Measurements from ENCODE around the gene MLX.

Gene MLX

GRCh38 chr17:42566883-42567573 is at the start of gene MLX:
Gene MLX, plus strand, starts transcription at chr17:42567100. Its CDS starts 25 bp downstream, at chr17:42567125.
- peak; percentile 94 for DNase-seq

- peak; percentile 90 for DNase-seq
These were observed 49.4 kb upstream of the MLX start for GRCh38 chr17:42517516-42517915.

DNA sequence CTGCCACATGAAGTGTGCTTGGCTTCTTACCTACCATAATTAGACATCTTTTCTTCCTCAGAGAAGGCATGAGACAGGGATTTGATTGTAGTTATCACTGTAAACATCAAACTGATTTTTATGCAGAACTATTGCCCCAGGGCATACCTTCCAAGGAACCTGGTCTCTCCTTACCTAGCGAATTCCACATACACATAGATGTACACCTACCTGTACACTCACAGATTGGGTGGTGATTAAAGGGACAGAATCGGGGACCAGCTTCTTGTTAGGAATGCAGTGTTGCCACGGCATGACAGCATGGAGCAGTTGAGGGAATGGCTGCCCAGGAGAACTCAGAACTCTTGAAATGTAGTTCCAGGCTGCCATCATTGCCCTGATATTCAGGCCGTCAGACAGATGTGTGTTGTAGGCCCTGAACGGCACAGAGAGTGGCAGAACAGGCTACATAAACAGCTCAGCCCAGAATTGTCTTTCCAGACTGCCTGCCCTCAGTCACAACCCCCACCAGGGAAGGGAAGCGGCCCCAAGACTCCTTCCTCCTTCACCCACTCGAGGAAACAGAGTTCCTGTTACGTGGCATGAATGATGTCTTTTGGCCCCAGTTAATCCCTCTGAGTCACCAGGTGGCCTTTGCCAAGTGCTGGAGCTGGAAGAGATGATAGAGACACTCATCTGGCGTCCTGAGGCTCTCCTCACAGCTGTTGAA is 48.7 kb upstream of the MLX start:
- DNase-seq = no peak

DNA sequence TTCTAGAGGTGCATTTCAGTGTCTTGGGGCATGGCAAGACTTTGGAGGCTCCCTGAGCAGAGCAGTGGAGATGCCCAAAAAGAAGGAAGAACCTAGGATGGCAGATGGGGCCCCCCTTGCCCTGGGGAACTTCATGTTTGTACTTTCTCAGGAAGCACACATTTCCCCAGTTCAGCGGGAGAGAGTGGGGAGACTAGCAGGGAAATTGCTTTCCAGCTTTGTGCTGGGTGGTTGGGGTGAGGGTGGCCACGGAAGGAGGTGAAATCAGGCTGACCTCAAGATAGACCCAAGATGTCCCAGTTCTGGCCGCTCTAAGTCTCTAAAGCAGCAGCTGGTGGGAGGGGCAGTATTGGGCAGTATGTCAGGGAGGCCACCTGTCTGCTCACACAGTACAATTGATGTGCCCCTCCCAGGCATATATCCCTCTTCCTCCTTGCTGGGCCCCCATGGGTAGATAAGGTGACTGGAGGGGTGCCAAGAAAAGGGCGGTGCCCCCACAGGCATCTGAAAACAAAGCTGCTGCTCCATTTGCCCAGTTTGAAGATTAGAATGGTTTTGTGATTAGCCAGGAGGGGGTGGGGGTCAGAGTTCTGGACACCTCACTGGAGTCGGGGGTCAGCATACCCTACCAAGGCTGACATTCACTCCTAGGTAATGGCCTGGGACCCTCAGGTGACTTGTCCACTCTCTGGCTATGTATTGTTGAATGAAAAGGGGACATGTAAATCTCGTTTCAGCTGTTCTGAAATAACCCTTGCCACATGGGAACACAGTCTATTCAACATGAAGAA is 48.0 kb upstream of the MLX start:
- no peak for DNase-seq

GRCh38 chr17:42519546-42520491 is 47.1 kb upstream of the MLX start:
- DNase-seq = no peak

DNA sequence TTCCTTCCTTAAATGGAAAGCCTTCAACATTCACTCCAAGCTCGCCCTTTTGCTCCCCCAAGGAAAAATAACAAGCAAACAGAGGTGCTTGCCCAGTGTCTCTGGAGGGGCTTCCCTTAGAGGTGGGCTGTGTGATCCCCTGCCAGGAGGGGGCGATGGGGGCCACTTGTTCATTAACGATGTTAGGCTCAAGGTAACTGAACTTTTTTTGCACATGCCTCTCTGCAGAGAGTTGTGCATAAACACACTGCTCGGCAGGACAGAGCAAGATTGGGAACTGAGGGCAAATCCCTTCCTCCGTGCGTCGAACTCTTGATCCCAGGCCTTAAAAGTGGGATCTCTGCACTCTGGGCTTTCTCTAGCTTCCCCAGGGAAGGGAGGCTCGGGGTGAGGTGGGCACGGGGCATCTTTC is 46.4 kb upstream of the MLX start:
- peak; percentile 46 for DNase-seq

GRCh38 chr17:42521036-42521435 is 45.9 kb upstream of the MLX start:
- no peak for DNase-seq

GRCh38 chr17:42521666-42522262 is 45.1 kb upstream of the MLX start:
- no peak for DNase-seq

- DNase-seq = no peak
These were observed 44.6 kb upstream of the MLX start for GRCh38 chr17:42522263-42522790.

- no peak for DNase-seq
These were observed 44.1 kb upstream of the MLX start for GRCh38 chr17:42522798-42523278.

DNA sequence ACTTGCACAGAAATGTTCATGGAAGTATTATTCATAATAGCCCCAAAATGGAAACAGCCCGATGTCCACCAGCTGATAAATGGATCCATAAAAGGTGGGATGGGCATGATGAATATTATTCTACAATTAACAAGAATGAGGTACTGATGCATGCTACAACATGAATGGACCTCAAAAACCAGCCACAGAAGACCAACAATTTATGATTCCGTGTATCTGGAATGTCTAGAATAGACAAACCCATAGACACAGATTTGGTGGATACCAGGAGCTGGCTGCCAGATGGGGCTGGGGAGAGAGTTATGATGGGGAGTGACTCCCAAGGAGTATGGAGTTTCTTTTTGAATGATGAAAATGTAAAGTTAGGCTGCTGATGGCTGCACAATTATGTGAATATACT is 41.7 kb upstream of the MLX start:
- no peak for DNase-seq

DNA sequence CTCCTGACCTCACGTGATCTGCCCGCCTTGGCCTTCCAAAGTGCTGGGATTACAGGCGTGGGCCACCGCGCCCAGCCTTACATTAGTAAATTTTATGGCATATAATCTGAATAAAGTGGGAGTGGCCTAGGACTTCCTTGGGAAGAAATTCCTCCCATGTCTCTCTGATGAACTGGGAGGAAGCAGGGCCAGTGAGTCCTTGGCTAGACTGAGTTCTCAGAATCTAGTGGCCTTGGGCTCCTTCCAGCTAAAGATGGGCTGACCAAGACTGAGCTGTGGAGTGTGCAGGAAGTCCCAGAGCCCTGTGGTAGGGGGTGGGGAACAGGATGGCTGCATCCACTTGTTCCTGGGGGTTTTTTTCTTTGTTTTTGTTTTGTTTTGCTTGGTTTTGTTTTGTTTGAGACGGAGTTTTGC is 40.9 kb upstream of the MLX start:
- DNase-seq = no peak

GRCh38 chr17:42527932-42528331 is 39.0 kb upstream of the MLX start:
- DNase-seq = no peak

DNA sequence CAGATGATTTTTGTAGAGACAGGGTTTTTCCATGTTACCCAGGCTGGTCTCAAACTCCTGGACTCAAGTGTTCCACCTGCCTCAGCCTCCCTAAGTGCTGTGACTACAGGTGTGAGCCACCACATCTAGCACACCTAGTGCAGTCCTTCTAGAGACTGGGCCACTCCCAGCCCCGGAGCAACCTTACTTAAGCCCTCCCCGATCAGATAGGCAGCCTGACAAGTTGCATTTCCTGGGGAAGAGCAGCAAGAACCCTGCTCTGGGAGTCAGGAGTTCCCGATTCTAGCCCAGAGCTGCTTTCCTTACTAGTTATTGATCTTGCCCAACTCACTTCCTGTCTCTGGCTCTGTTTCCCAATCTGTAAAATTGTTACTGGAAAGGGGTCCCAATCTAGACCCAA is 37.8 kb upstream of the MLX start:
- no peak for DNase-seq

- no peak for DNase-seq
These were observed 35.9 kb upstream of the MLX start for GRCh38 chr17:42530952-42531454.

GRCh38 chr17:42531455-42532354 is 35.2 kb upstream of the MLX start:
- DNase-seq = peak; percentile 62

- DNase-seq = no peak
These were observed 31.5 kb upstream of the MLX start for GRCh38 chr17:42535155-42536047.

DNA sequence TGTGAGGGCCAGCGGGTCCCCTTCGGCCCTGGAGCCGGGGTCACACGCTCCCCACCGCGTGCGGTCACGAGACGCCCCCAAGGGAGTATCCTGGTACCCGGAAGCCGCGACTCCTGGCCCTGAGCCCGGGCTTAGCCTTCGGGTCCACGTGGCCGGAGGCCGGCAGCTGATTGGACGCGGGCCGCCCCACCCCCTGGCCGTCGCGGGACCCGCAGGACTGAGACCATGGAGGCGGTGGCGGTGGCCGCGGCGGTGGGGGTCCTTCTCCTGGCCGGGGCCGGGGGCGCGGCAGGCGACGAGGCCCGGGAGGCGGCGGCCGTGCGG is 30.9 kb upstream of the MLX start, which contains the start of gene NAGLU:
NAGLU (plus strand) TSS at position 194 of the 324 bp plus-strand sequence; CDS start at position 226, 32 bp downstream.
- DNase-seq = peak; percentile 90
